Hepatocyte (in vitro differentiated cells): ENCODE results near the gene PMM1.

Experiments used
- CTCF ChIP-seq: fragments of 200-600 bp; sonication (generic); IDR thresholded peaks from 2 replicates; pipeline ENCODE4 v1.5.1; 2016; ENCODE audit warnings: antibody characterized with exemption, mild to moderate bottlenecking; ENCODE audit not compliant: poor library complexity
- EZH2 ChIP-seq: fragments of 200-600 bp; sonication (generic); IDR thresholded peaks from 2 replicates; pipeline ENCODE4 v1.6.1; 2016; ENCODE audit warnings: antibody characterized with exemption, mild to moderate bottlenecking, borderline replicate concordance
- EZH2phosphoT487 ChIP-seq: fragments of 200-600 bp; sonication (generic); IDR thresholded peaks from one replicate; pipeline ENCODE4 v1.6.1; 2018; ENCODE audit warnings: antibody characterized with exemption, mild to moderate bottlenecking, low read depth, moderate library complexity; ENCODE audit not compliant: unreplicated experiment, severe bottlenecking

- TF ChIP-seq EZH2phosphoT487 (no peak), CTCF (no peak), EZH2 (no peak)
Measured at GRCh38 chr22:41561788-41562187, 27.9 kb downstream of the PMM1 start.
